T-cell (primary cell): Measurements from ENCODE around the gene MAP4K4. TPM values are rescaled to one million over a fixed set of nuclear protein-coding genes. Genes with fewer than 3 reads are reported as not detected.

Experiments
- ATAC-seq, 4 experiments: fragments of 200-7000 bp in 3 of 4; fragments of 150-1000 bp in 1 of 4; cut with Tn5 transposase; replicated peaks in 1 of 4; 1 replicate in 3 of 4; 2 replicates in 1 of 4; pipeline ENCODE4 v1.10.0; 2021; ENCODE audit warnings: moderate library complexity in 3 of 4, mild to moderate bottlenecking in 2 of 4, moderate number of reproducible peaks in 1 of 4
- CTCF ChIA-PET, 2 donors: fragments of 300-600 bp; sonication (Branson Sonifier 250); formaldehyde crosslinking; loops; one replicate each; lab custom pipeline; 2022; ENCODE audit warnings: antibody characterized with exemption in 2 of 2; lab: Charles Lee
- POLR2A ChIA-PET, 2 donors: fragments of 300-600 bp; sonication (Branson Sonifier 250); formaldehyde crosslinking; loops; one replicate each; lab custom pipeline; 2022; ENCODE audit warnings: antibody characterized with exemption in 2 of 2; lab: Charles Lee
- DNase-seq, 35 experiments: peaks; one replicate each; pipeline versions ENCODE4 v3.0.0 to v3.0.0-alpha.2; 2013 to 2023
- H3K27ac ChIP-seq: one replicate; pipeline ENCODE4 v1.5.1; 2013; ENCODE audit warnings: low read length
- H3K27me3 ChIP-seq, 2 experiments: replicated peaks in 1 of 2; 1 replicate in 1 of 2; 2 replicates in 1 of 2; pipeline versions ENCODE4 v1.6.1 to v1.7.0; 2013; ENCODE audit warnings: low read length in 1 of 2, mixed read lengths in 1 of 2; ENCODE audit not compliant: control insufficient read depth in 2 of 2, insufficient read depth in 2 of 2; ENCODE audit errors: extremely low read depth in 1 of 2
- H3K36me3 ChIP-seq, 2 donors: 1 replicate in 1 of 2; 2 replicates in 1 of 2; pipeline versions ENCODE4 v1.6.1 to v1.7.0; 2013; ENCODE audit warnings: low read length in 1 of 2; ENCODE audit not compliant: control insufficient read depth in 2 of 2, insufficient read depth in 1 of 2; ENCODE audit errors: extremely low read depth in 1 of 2
- H3K4me1 ChIP-seq, 2 experiments: 1 replicate in 1 of 2; 2 replicates in 1 of 2; pipeline versions ENCODE4 v1.6.1 to v1.7.0; 2013; ENCODE audit warnings: low read length in 2 of 2, mixed read lengths in 1 of 2; ENCODE audit not compliant: insufficient read depth in 2 of 2, control insufficient read depth in 1 of 2; ENCODE audit errors: extremely low read depth in 1 of 2
- H3K4me3 ChIP-seq, 2 donors: 1 replicate in 1 of 2; 2 replicates in 1 of 2; pipeline versions ENCODE4 v1.5.1 to v1.7.0; 2013; ENCODE audit warnings: mild to moderate bottlenecking in 2 of 2, low read length in 1 of 2, moderate library complexity in 1 of 2; ENCODE audit not compliant: control insufficient read depth in 1 of 2; ENCODE audit errors: extremely low read depth in 1 of 2
- H3K9me3 ChIP-seq: 2 replicates; pipeline ENCODE4 v1.7.0; 2013
- H3K27ac Mint-ChIP-seq, 2 donors: one replicate each; pipeline ENCODE4 v1.8.0; 2020 to 2021; ENCODE audit warnings: mild to moderate bottlenecking in 2 of 2, mixed read lengths in 2 of 2
- H3K27me3 Mint-ChIP-seq, 2 donors: one replicate each; pipeline ENCODE4 v1.8.0; 2021 to 2022; ENCODE audit warnings: mixed read lengths in 2 of 2
- H3K36me3 Mint-ChIP-seq: one replicate; pipeline ENCODE4 v1.8.0; 2021; ENCODE audit warnings: mixed read lengths
- H3K4me1 Mint-ChIP-seq, 3 donors: one replicate each; pipeline ENCODE4 v1.8.0; 2020 to 2022; ENCODE audit warnings: mixed read lengths in 3 of 3, mild to moderate bottlenecking in 1 of 3
- H3K4me3 Mint-ChIP-seq, 3 donors: one replicate each; pipeline ENCODE4 v1.8.0; 2020 to 2022; ENCODE audit warnings: mild to moderate bottlenecking in 3 of 3, mixed read lengths in 3 of 3, moderate library complexity in 3 of 3
- H3K9me3 Mint-ChIP-seq, 3 donors: one replicate each; pipeline ENCODE4 v1.8.0; 2020 to 2022; ENCODE audit warnings: mixed read lengths in 3 of 3
- WGBS: methylation state at CpG from one replicate; pipeline ENCODE4 v1.1.5; 2013; ENCODE audit warnings: missing lambda C conversion rate; ENCODE audit not compliant: insufficient coverage; 5-methylcytosine and 5-hydroxymethylcytosine counted together
- total RNA-seq, 35 experiments: library from RNA in 6 of 35; stranded (reverse) in 6 of 35; fragments of 120-200 nt in 1 of 35; gene quantifications; one replicate each; pipeline versions ENCODE4 v1.2.1 to v1.2.4 and lab custom pipeline; 2013 to 2026

Gene MAP4K4
- total RNA-seq, 5 donors from 2014 or later (not counting 1 experiment from before 2014, with no cell fraction given): 84.2 to 148 (median 93.2) TPM

GRCh38 chr2:101792208-101792607 lies 94.7 kb downstream of the MAP4K4 start:
- no peak for ATAC-seq
- H3K36me3 Mint-ChIP-seq: peaks cover 22% of the 10 kb centered on the region
- Histone ChIP-seq H3K36me3 (peaks cover 0 to 14% of the 10 kb centered on the region in 2 donors), H3K9me3 (no peaks in the 10 kb centered on the region), H3K27me3 (no peaks in the 10 kb centered on the region), H3K4me3 (no peak overlapping the region), H3K4me1 (peaks cover 7 to 14% of the 10 kb centered on the region in 2 experiments), H3K27ac (no peak overlapping the region)
- DNase-seq: no peak
- WGBS: no CpG with 5 or more reads among the region's 5 CpGs
- no peaks in the 10 kb centered on the region for H3K9me3 Mint-ChIP-seq
- ChIA-PET POLR2A (no interaction called here), CTCF (interaction anchor here in 1 of 2 donors (0.6 kb wide), 1 partner anchor 37 kb away, joined by 4 read pairs; no protein-coding TSS in a partner anchor)
- H3K27ac Mint-ChIP-seq: no peak overlapping the region
- H3K4me1 Mint-ChIP-seq: peaks cover 85 to 96% (median 89%) of the 10 kb centered on the region in 3 donors
- no peak overlapping the region for H3K4me3 Mint-ChIP-seq
- no peaks in the 10 kb centered on the region for H3K27me3 Mint-ChIP-seq

GRCh38 chr2:101793277-101793969 lies 95.9 kb downstream of the MAP4K4 start:
- Histone ChIP-seq H3K4me3 (no peak overlapping the region), H3K27me3 (no peaks in the 10 kb centered on the region), H3K9me3 (no peaks in the 10 kb centered on the region), H3K36me3 (peaks cover 0 to 14% of the 10 kb centered on the region in 2 donors), H3K4me1 (peaks cover 9 to 10% of the 10 kb centered on the region in 2 experiments), H3K27ac (no peak overlapping the region)
- H3K36me3 Mint-ChIP-seq: peaks cover 22% of the 10 kb centered on the region
- CTCF ChIA-PET: interaction anchor here in 1 of 2 donors (0.7 kb wide), 1 partner anchor 213 kb away, joined by 7 read pairs; no protein-coding TSS in a partner anchor
- peak overlapping the region; percentile 12 to 56 for H3K27ac Mint-ChIP-seq
- POLR2A ChIA-PET: no interaction called here
- DNase-seq: peak in 7 of 35 experiments; percentile 6 to 29 (median 17)
- H3K9me3 Mint-ChIP-seq: no peaks in the 10 kb centered on the region
- H3K4me3 Mint-ChIP-seq: no peak overlapping the region
- peaks cover 77 to 91% (median 83%) of the 10 kb centered on the region in 3 donors for H3K4me1 Mint-ChIP-seq
- no peaks in the 10 kb centered on the region for H3K27me3 Mint-ChIP-seq
- peak in 1 of 4 experiments; percentile 44 for ATAC-seq
- 67% methylated on average over 1 of the region's 3 CpGs for WGBS

GRCh38 chr2:101794141-101794540 lies 96.6 kb downstream of the MAP4K4 start:
- H3K9me3 ChIP-seq: no peaks in the 10 kb centered on the region
- no peak for DNase-seq
- H3K4me1 ChIP-seq: peaks cover 9 to 10% of the 10 kb centered on the region in 2 experiments
- ChIA-PET CTCF (no interaction called here), POLR2A (no interaction called here)
- no peak for ATAC-seq
- no peak overlapping the region for H3K27ac ChIP-seq
- H3K27ac Mint-ChIP-seq: no peak overlapping the region
- H3K4me3 Mint-ChIP-seq: no peak overlapping the region
- peaks cover 0 to 14% of the 10 kb centered on the region in 2 donors for H3K36me3 ChIP-seq
- H3K27me3 Mint-ChIP-seq: no peaks in the 10 kb centered on the region
- H3K9me3 Mint-ChIP-seq: no peaks in the 10 kb centered on the region
- peaks cover 22% of the 10 kb centered on the region for H3K36me3 Mint-ChIP-seq
- H3K4me3 ChIP-seq: no peak overlapping the region
- no peaks in the 10 kb centered on the region for H3K27me3 ChIP-seq
- WGBS: no CpG with 5 or more reads among the region's 2 CpGs
- peaks cover 76 to 88% (median 77%) of the 10 kb centered on the region in 3 donors for H3K4me1 Mint-ChIP-seq

GRCh38 chr2:101795033-101795432 lies 97.5 kb downstream of the MAP4K4 start:
- WGBS: no CpG with 5 or more reads among the region's 4 CpGs
- Histone ChIP-seq H3K36me3 (peaks cover 0 to 14% of the 10 kb centered on the region in 2 donors), H3K27me3 (no peaks in the 10 kb centered on the region), H3K27ac (no peak overlapping the region), H3K4me3 (no peak overlapping the region), H3K9me3 (no peaks in the 10 kb centered on the region), H3K4me1 (peaks cover 9 to 10% of the 10 kb centered on the region in 2 experiments)
- Mint-ChIP-seq H3K9me3 (no peaks in the 10 kb centered on the region), H3K27ac (peak overlapping the region in 1 of 2 donors; percentile 2), H3K27me3 (no peaks in the 10 kb centered on the region), H3K36me3 (peaks cover 21% of the 10 kb centered on the region), H3K4me1 (peaks cover 77 to 86% (median 78%) of the 10 kb centered on the region in 3 donors), H3K4me3 (no peak overlapping the region)
- DNase-seq (no peak), ATAC-seq (no peak)
- POLR2A ChIA-PET: no interaction called here
- CTCF ChIA-PET: no interaction called here

GRCh38 chr2:101796825-101797600 lies 99.5 kb downstream of the MAP4K4 start:
- no peaks in the 10 kb centered on the region for H3K9me3 ChIP-seq
- no peak overlapping the region for H3K4me3 ChIP-seq
- Mint-ChIP-seq H3K36me3 (peaks cover 8% of the 10 kb centered on the region), H3K27ac (peak overlapping the region in 1 of 2 donors; percentile 9), H3K27me3 (no peaks in the 10 kb centered on the region), H3K9me3 (no peaks in the 10 kb centered on the region), H3K4me1 (peaks cover 73 to 80% (median 77%) of the 10 kb centered on the region in 3 donors), H3K4me3 (peak overlapping the region in 1 of 3 donors; percentile 11)
- ChIA-PET CTCF (interaction anchor here (0.6 kb wide), 3 partner anchors 16 to 564 kb away, joined by 3 to 9 read pairs (median 5); no protein-coding TSS in a partner anchor), POLR2A (no interaction called here)
- H3K27me3 ChIP-seq: no peaks in the 10 kb centered on the region
- H3K27ac ChIP-seq: no peak overlapping the region
- no peak for ATAC-seq
- H3K36me3 ChIP-seq: peaks cover 0 to 8% of the 10 kb centered on the region in 2 donors
- WGBS: 95% methylated on average over 3 of the region's 7 CpGs
- H3K4me1 ChIP-seq: peaks cover 11 to 14% of the 10 kb centered on the region in 2 experiments
- no peak for DNase-seq

GRCh38 chr2:101801496-101801895 lies 104.0 kb downstream of the MAP4K4 start:
- H3K4me1 Mint-ChIP-seq: peaks cover 73 to 79% (median 77%) of the 10 kb centered on the region in 3 donors
- peak overlapping the region; percentile 8 to 41 for H3K27ac Mint-ChIP-seq

More at GRCh38 chr2:101801496-101801895, 104.0 kb downstream of the MAP4K4 start:
- H3K9me3 ChIP-seq: no peaks in the 10 kb centered on the region
- CTCF ChIA-PET: interaction anchor here in 1 of 2 donors (0.6 kb wide), 1 partner anchor 97 kb away, joined by 5 read pairs; no protein-coding TSS in a partner anchor
- no peak overlapping the region for H3K27ac ChIP-seq
- peaks cover 0 to 3% of the 10 kb centered on the region in 2 donors for H3K36me3 ChIP-seq
- DNase-seq: no peak
- Mint-ChIP-seq H3K36me3 (peaks cover 7% of the 10 kb centered on the region), H3K4me3 (no peak overlapping the region), H3K27me3 (no peaks in the 10 kb centered on the region), H3K9me3 (no peaks in the 10 kb centered on the region)
- peaks cover 20 to 24% of the 10 kb centered on the region in 2 experiments for H3K4me1 ChIP-seq
- no peak overlapping the region for H3K4me3 ChIP-seq
- POLR2A ChIA-PET: no interaction called here
- ATAC-seq: no peak
- H3K27me3 ChIP-seq: no peaks in the 10 kb centered on the region
- WGBS: 95% methylated on average over 3 of the region's 3 CpGs
